Effector memory CD4-positive, alpha-beta T cell (primary cell): Measurements from ENCODE around the gene CNTFR.

ENCODE experiments used
- DNase-seq, 3 donors: peaks; one replicate each; pipeline ENCODE4 v3.0.0-alpha.2; 2020
- H3K27ac ChIP-seq: 2 replicates; pipeline ENCODE4 v1.7.0; 2013; ENCODE audit warnings: mild to moderate bottlenecking, low read length, moderate library complexity; ENCODE audit not compliant: insufficient read depth, poor library complexity, severe bottlenecking
- H3K27me3 ChIP-seq: replicated peaks from 2 replicates; pipeline ENCODE4 v1.7.0; 2013; ENCODE audit warnings: mild to moderate bottlenecking, low read length; ENCODE audit not compliant: insufficient read depth, control insufficient read depth, poor library complexity, severe bottlenecking
- H3K36me3 ChIP-seq: 2 replicates; pipeline ENCODE4 v1.7.0; 2013; ENCODE audit warnings: mild to moderate bottlenecking, low read length, moderate library complexity; ENCODE audit not compliant: control insufficient read depth, insufficient read depth
- H3K4me1 ChIP-seq: 2 replicates; pipeline ENCODE4 v1.7.0; 2013; ENCODE audit warnings: low read length, mild to moderate bottlenecking; ENCODE audit not compliant: control insufficient read depth, insufficient read depth, poor library complexity, severe bottlenecking
- H3K4me3 ChIP-seq: 2 replicates; pipeline ENCODE4 v1.7.0; 2013; ENCODE audit warnings: low read length, low read depth, mild to moderate bottlenecking; ENCODE audit not compliant: insufficient read depth, poor library complexity, severe bottlenecking
- H3K9me3 ChIP-seq: 2 replicates; pipeline ENCODE4 v1.7.0; 2013; ENCODE audit warnings: mild to moderate bottlenecking, low read length, moderate library complexity; ENCODE audit not compliant: control insufficient read depth

The CNTFR gene

GRCh38 chr9:34555002-34555348 is 34.5 kb downstream of the CNTFR start:
- no peak overlapping the region for H3K4me3 ChIP-seq
- no peaks in the 10 kb centered on the region for H3K9me3 ChIP-seq
- no peak for DNase-seq
- no peaks in the 10 kb centered on the region for H3K27me3 ChIP-seq
- no peaks in the 10 kb centered on the region for H3K4me1 ChIP-seq
- no peak overlapping the region for H3K27ac ChIP-seq
- H3K36me3 ChIP-seq: no peaks in the 10 kb centered on the region

DNA sequence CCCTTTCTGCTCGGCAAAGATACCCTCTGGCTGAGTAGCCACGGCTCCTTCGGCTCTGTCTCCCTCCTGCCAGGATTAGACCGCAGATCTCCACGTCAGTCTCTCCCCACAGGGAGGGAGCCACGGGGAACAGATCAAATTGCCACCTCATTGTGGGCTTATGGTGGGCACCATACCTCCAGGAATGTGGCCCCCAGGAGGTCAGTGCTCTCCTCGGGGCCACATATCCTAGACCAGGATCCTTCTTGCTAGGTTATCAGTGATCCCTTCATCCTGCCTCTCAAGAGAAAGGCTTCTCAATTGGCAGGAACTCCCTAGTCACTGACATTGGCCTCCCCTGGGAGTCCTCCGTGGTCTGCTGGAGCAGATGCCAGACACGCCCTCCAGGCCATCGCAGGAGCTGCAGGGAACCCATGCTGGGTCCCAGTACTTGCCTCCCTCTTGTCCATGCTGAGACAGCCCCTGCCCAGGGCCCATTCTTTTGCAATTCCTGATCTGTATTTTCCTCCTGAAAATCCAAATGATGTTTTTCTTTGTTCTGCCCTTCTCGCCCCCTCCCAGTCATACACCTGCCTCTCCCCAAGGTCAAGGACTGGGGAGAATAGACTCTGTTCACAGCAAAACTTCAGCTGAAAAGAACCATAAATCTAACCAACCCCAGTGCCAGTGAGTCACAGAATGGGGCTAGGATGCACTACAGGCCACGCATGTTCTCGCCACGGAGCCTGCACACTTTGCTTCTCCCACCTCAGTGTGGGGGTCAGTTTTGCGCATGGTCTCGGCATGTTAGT is 35.1 kb downstream of the CNTFR start:
- Histone ChIP-seq H3K36me3 (no peaks in the 10 kb centered on the region), H3K4me1 (no peaks in the 10 kb centered on the region), H3K27me3 (no peaks in the 10 kb centered on the region)

DNA sequence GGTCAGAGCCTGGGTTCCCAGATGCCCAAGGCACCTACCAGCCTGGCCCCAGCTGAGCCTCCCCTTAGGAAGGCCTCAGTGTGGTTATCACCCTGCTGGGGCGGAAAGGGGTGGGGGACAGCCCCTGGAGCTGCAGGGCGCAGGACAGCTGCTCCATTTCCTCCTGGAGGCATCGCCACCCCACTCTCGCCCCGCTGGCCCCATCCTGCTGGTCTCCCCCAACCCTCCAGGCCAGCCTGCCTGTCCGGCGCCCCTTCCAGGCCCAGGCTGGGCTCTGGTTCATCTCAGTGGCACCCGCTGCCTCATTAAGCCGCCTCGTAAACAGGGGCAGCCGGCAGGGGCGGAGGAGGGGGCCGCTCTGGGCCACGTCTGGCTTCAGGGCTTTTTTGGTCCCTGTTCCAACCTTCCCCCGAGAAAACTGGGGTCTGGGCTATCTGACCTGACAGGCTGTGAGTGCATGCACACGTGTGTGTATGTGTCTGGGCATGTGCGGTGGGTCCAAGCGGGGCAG is 36.0 kb downstream of the CNTFR start:
- no peak overlapping the region for H3K27ac ChIP-seq
- H3K9me3 ChIP-seq: no peaks in the 10 kb centered on the region
- no peak for DNase-seq
- no peaks in the 10 kb centered on the region for H3K4me1 ChIP-seq
- H3K4me3 ChIP-seq: no peak overlapping the region
- no peaks in the 10 kb centered on the region for H3K36me3 ChIP-seq
- no peaks in the 10 kb centered on the region for H3K27me3 ChIP-seq

More for the DNA sequence above, 35.1 kb downstream of the CNTFR start:
- H3K27ac ChIP-seq: no peak overlapping the region
- H3K4me3 ChIP-seq: no peak overlapping the region
- no peak for DNase-seq
- H3K9me3 ChIP-seq: no peaks in the 10 kb centered on the region

DNA sequence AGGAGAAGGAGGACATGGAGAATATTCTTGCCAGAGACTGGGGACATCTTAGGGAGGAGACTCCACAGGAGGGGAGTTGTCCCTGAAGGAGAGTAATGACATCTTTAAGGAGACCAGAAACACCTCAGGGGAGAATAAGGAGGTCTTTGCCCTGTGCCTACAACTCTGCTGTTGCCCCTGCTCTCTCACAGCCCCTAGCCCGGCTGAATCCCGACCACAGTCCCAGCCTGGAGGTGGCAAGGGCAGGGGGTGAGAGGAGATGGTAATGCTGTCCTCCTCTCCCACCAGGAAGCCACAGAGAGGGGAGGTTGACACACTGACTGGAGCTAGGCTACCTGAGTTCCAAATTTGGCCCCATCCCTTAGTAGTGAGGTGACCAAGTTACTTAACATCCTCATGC is 36.5 kb downstream of the CNTFR start:
- H3K27me3 ChIP-seq: no peaks in the 10 kb centered on the region
- no peaks in the 10 kb centered on the region for H3K4me1 ChIP-seq
- H3K4me3 ChIP-seq: no peak overlapping the region
- no peak overlapping the region for H3K27ac ChIP-seq
- no peak for DNase-seq
- H3K9me3 ChIP-seq: no peaks in the 10 kb centered on the region
- no peaks in the 10 kb centered on the region for H3K36me3 ChIP-seq

- Histone ChIP-seq H3K4me3 (no peak overlapping the region), H3K27me3 (no peaks in the 10 kb centered on the region), H3K36me3 (no peaks in the 10 kb centered on the region), H3K27ac (no peak overlapping the region), H3K9me3 (no peaks in the 10 kb centered on the region), H3K4me1 (no peaks in the 10 kb centered on the region)
- DNase-seq: no peak
These were observed 36.9 kb downstream of the CNTFR start for GRCh38 chr9:34552606-34552981.

DNA sequence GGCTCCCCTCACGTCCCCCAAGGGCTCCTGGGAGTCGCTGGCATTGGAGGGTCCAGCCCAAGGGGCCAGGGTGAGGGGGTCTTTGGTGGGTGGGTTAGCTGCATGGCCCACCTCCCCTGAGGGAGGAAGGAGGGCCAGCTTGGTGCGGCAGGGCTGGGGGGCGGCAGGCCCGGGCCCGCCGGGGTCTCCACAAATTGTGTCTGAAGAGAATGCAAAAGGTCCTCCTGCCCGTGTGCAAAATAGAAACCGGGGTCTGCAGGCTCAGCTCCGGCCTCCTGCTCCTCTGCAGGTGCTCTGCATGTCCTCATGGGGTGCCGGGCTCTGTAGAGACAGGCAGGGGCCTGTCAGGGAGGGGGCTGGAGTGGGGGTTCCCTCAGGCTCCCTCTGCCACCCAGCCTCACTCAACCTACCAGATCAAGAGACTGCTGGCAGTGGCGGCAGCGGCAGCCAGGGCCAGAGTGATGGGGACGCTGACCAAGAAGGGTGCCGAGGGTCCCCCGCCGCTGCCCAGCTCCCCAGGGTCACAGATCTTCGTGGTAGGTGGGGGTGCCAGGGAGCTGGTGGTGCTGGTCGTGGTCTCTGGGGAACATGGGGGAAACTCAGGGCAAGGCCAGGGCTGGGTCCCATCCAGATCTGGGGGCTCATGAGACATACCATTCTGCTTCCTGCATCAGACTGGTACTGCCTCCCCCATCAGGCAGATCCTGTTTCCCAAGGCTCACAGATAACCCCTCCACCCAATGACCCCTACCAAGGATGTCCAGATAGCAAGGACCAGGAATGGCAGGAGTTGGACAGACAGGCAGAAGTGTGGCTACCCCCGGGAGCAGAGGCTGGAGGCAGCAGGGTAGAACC is 37.5 kb downstream of the CNTFR start:
- H3K4me3 ChIP-seq: no peak overlapping the region
- H3K4me1 ChIP-seq: no peaks in the 10 kb centered on the region
- H3K36me3 ChIP-seq: no peaks in the 10 kb centered on the region
- no peaks in the 10 kb centered on the region for H3K27me3 ChIP-seq
- no peak for DNase-seq
- no peak overlapping the region for H3K27ac ChIP-seq
- H3K9me3 ChIP-seq: no peaks in the 10 kb centered on the region

DNA sequence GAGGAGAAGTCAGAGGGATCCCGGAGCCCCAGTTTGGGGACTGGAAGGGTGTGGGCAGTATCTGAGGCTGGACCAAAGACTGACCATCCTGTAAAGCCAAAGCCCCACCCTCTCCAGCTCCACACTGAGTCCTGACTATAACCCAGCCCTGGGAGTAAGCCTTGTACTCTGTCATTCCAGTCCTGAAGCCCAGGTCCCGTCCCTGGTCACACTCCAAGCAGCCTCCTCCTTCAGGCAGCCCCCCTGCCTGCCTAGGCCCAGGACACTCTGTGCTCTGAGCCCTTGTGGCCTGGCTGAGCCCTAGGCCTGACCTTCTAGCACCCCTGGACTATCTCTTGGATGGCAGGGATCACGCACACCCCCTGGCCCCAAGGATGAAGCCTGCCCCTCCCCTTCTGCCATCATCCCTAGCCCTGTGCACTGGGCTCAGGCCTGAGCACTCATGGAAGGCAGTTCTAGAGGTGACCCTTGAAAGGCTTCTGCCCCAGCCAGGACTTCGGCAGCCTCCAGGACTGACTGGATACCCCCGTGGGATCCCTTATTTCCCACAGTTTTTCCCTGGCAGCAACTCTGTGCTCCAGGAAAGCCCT is 38.7 kb downstream of the CNTFR start:
- no peak overlapping the region for H3K27ac ChIP-seq
- H3K36me3 ChIP-seq: no peaks in the 10 kb centered on the region
- H3K4me3 ChIP-seq: no peak overlapping the region
- H3K27me3 ChIP-seq: no peaks in the 10 kb centered on the region
- H3K9me3 ChIP-seq: no peaks in the 10 kb centered on the region
- no peaks in the 10 kb centered on the region for H3K4me1 ChIP-seq
- no peak for DNase-seq

DNA sequence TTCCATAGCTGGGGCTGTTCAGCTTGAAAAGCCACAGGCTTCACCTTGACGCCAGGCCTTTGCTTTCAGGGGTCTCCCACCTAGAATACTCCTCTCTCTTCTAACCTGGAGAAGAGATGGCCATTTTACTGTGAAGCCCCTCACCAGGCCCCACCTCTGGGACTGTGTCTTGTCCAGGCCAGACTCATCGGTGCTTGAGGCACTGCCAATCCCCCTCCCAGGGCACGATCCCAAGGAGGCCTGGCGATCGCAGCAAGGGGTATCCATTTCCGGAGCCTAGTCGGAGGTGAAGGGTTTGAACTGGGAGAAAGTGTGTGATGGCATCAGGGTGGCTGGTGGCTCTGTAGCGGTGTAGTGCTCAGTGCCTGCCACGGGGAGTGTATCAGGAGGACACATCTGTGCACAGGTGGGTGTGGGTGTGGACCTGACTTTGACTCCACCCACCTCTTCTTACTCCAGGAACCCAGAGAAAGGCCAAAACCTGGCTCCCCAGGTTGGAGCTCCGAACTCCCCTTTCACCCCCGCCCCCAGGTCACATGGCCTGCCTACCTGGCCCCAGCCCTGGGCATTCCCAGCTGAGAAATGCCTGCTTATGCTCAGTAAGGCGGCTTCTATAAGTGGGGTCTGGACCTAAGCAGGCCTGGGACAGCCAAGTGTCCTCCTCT is 39.4 kb downstream of the CNTFR start:
- Histone ChIP-seq H3K4me3 (no peak overlapping the region), H3K9me3 (no peaks in the 10 kb centered on the region), H3K27me3 (no peaks in the 10 kb centered on the region), H3K36me3 (no peaks in the 10 kb centered on the region), H3K4me1 (no peaks in the 10 kb centered on the region), H3K27ac (no peak overlapping the region)
- no peak for DNase-seq

- H3K4me1 ChIP-seq: no peaks in the 10 kb centered on the region
- H3K4me3 ChIP-seq: no peak overlapping the region
- H3K27ac ChIP-seq: no peak overlapping the region
- no peaks in the 10 kb centered on the region for H3K9me3 ChIP-seq
- no peak for DNase-seq
- no peaks in the 10 kb centered on the region for H3K36me3 ChIP-seq
- no peaks in the 10 kb centered on the region for H3K27me3 ChIP-seq
These were observed 40.2 kb downstream of the CNTFR start for GRCh38 chr9:34549407-34549732.
